ENCODE measurements around the gene CACNA1I. TPM values are rescaled to one million over a fixed set of nuclear protein-coding genes. Genes with fewer than 3 reads are reported as not detected.

The CACNA1I gene
- total and polyA plus RNA-seq, 7 donors = under 0.01 to 0.95 (median 0.15) TPM; not detected in 3

- H3K36me3 ChIP-seq = no peaks in the 10 kb centered on the region
- DNase-seq = no peak
- 66 to 73% methylated on average over 7 of the region's 7 CpGs for WGBS, 2 donors
- intact Hi-C loops (cut with DNase I) = no loop called here
- no peak overlapping the region for H3K27ac ChIP-seq
- peaks cover 5 to 38% (median 13%) of the 10 kb centered on the region in 3 donors for H3K27me3 ChIP-seq
- H3K4me1 ChIP-seq = no peaks in the 10 kb centered on the region
- TF ChIP-seq POLR2AphosphoS5 (IDR thresholded peaks at IDR 0.05) (no peak), EP300 (IDR thresholded peaks at IDR 0.05) (no peak), CTCF (IDR thresholded peaks at IDR 0.05) (no peak), POLR2A (IDR thresholded peaks at IDR 0.05) (no peak)
- H3K4me3 ChIP-seq = no peak overlapping the region
- no peaks in the 10 kb centered on the region for H3K9me3 ChIP-seq
These were observed 42.4 kb downstream of the CACNA1I start for GRCh38 chr22:39612811-39613548.

GRCh38 chr22:39613549-39613921 lies 43.0 kb downstream of the CACNA1I start:
- WGBS, 2 donors = 93 to 95% methylated on average over 10 of the region's 10 CpGs
- no peaks in the 10 kb centered on the region for H3K4me1 ChIP-seq
- no peaks in the 10 kb centered on the region for H3K9me3 ChIP-seq
- H3K27ac ChIP-seq = no peak overlapping the region
- intact Hi-C loops (cut with DNase I) = no loop called here
- no peaks in the 10 kb centered on the region for H3K36me3 ChIP-seq
- H3K27me3 ChIP-seq = peaks cover 5 to 42% (median 19%) of the 10 kb centered on the region in 3 donors
- TF ChIP-seq POLR2AphosphoS5 (IDR thresholded peaks at IDR 0.05) = no peak
- TF ChIP-seq CTCF (IDR thresholded peaks at IDR 0.05) = no peak
- TF ChIP-seq POLR2A (IDR thresholded peaks at IDR 0.05) = no peak
- no peak for TF ChIP-seq EP300 (IDR thresholded peaks at IDR 0.05)
- no peak overlapping the region for H3K4me3 ChIP-seq
- DNase-seq = no peak

GRCh38 chr22:39614442-39614841 lies 43.9 kb downstream of the CACNA1I start:
- TF ChIP-seq EP300 (IDR thresholded peaks at IDR 0.05) (no peak), POLR2A (IDR thresholded peaks at IDR 0.05) (no peak), CTCF (IDR thresholded peaks at IDR 0.05) (no peak), POLR2AphosphoS5 (IDR thresholded peaks at IDR 0.05) (no peak)
- WGBS, 2 donors = 44 to 65% methylated on average over 4 of the region's 4 CpGs
- no peak for DNase-seq
- Histone ChIP-seq H3K4me3 (no peak overlapping the region), H3K4me1 (no peaks in the 10 kb centered on the region), H3K36me3 (no peaks in the 10 kb centered on the region), H3K9me3 (no peaks in the 10 kb centered on the region), H3K27me3 (peaks cover 5 to 50% (median 27%) of the 10 kb centered on the region in 3 donors), H3K27ac (no peak overlapping the region)
- intact Hi-C loops (cut with DNase I) = no loop called here

- no peaks in the 10 kb centered on the region for H3K4me1 ChIP-seq
- 70 to 73% methylated on average over 9 of the region's 9 CpGs for WGBS, 2 donors
- no peaks in the 10 kb centered on the region for H3K9me3 ChIP-seq
- H3K36me3 ChIP-seq = no peaks in the 10 kb centered on the region
- H3K27ac ChIP-seq = no peak overlapping the region
- DNase-seq = no peak
- H3K27me3 ChIP-seq = peaks cover 5 to 65% (median 30%) of the 10 kb centered on the region in 3 donors
- intact Hi-C loops (cut with DNase I) = no loop called here
- no peak overlapping the region for H3K4me3 ChIP-seq
- TF ChIP-seq CTCF (IDR thresholded peaks at IDR 0.05) (no peak), POLR2AphosphoS5 (IDR thresholded peaks at IDR 0.05) (no peak), POLR2A (IDR thresholded peaks at IDR 0.05) (no peak), EP300 (IDR thresholded peaks at IDR 0.05) (no peak)
These were observed 45.5 kb downstream of the CACNA1I start for GRCh38 chr22:39616051-39616450.

Measured in sigmoid colon (tissue), 7 donors.